Activated naive CD4-positive, alpha-beta T cell treated with anti-CD3 and anti-CD28 coated beads, Interleukin-2, amount 50 U/mL, for 24 hours (primary cell): Measurements from ENCODE around the gene HAO1.

ENCODE experiments used
- H3K27ac Mint-ChIP-seq: one replicate; pipeline ENCODE4 v1.8.0; 2021; ENCODE audit warnings: mild to moderate bottlenecking, mixed read lengths
- H3K27me3 Mint-ChIP-seq: one replicate; pipeline ENCODE4 v1.8.0; 2021; ENCODE audit warnings: mixed read lengths
- H3K36me3 Mint-ChIP-seq: one replicate; pipeline ENCODE4 v1.8.0; 2021; ENCODE audit warnings: mixed read lengths
- H3K4me1 Mint-ChIP-seq: one replicate; pipeline ENCODE4 v1.8.0; 2021; ENCODE audit warnings: mixed read lengths
- H3K4me3 Mint-ChIP-seq: one replicate; pipeline ENCODE4 v1.8.0; 2021; ENCODE audit warnings: mild to moderate bottlenecking, mixed read lengths
- H3K9me3 Mint-ChIP-seq: one replicate; pipeline ENCODE4 v1.8.0; 2021; ENCODE audit warnings: mixed read lengths

HAO1 gene

GRCh38 chr20:7897781-7898364, 42.4 kb downstream of the HAO1 start:
- Mint-ChIP-seq H3K27ac (no peak overlapping the region), H3K4me1 (no peaks in the 10 kb centered on the region), H3K4me3 (no peak overlapping the region), H3K9me3 (peaks cover 7% of the 10 kb centered on the region), H3K36me3 (no peaks in the 10 kb centered on the region), H3K27me3 (peaks cover 6% of the 10 kb centered on the region)

GRCh38 chr20:7893014-7893730, 47.1 kb downstream of the HAO1 start:
- peaks cover 4% of the 10 kb centered on the region for H3K27me3 Mint-ChIP-seq
- no peak overlapping the region for H3K27ac Mint-ChIP-seq
- H3K4me1 Mint-ChIP-seq = no peaks in the 10 kb centered on the region
- H3K4me3 Mint-ChIP-seq = no peak overlapping the region
- no peaks in the 10 kb centered on the region for H3K36me3 Mint-ChIP-seq
- H3K9me3 Mint-ChIP-seq = peaks cover 17% of the 10 kb centered on the region

- no peak overlapping the region for H3K4me3 Mint-ChIP-seq
- no peak overlapping the region for H3K27ac Mint-ChIP-seq
- peaks cover 17% of the 10 kb centered on the region for H3K9me3 Mint-ChIP-seq
- H3K4me1 Mint-ChIP-seq = no peaks in the 10 kb centered on the region
- H3K27me3 Mint-ChIP-seq = peaks cover 3% of the 10 kb centered on the region
- H3K36me3 Mint-ChIP-seq = no peaks in the 10 kb centered on the region
Observed at GRCh38 chr20:7891705-7892104, 48.6 kb downstream of the HAO1 start.

GRCh38 chr20:7889736-7890135, 50.5 kb downstream of the HAO1 start:
- Mint-ChIP-seq H3K4me1 (no peaks in the 10 kb centered on the region), H3K4me3 (no peak overlapping the region), H3K36me3 (no peaks in the 10 kb centered on the region), H3K27me3 (peaks cover 3% of the 10 kb centered on the region), H3K9me3 (peaks cover 16% of the 10 kb centered on the region), H3K27ac (no peak overlapping the region)

GRCh38 chr20:7883741-7884140, 56.5 kb downstream of the HAO1 start:
- Mint-ChIP-seq H3K9me3 (no peaks in the 10 kb centered on the region), H3K27me3 (no peaks in the 10 kb centered on the region), H3K36me3 (no peaks in the 10 kb centered on the region), H3K4me1 (no peaks in the 10 kb centered on the region), H3K27ac (no peak overlapping the region), H3K4me3 (no peak overlapping the region)

GRCh38 chr20:7883309-7883708, 56.9 kb downstream of the HAO1 start:
- H3K4me1 Mint-ChIP-seq = no peaks in the 10 kb centered on the region

GRCh38 chr20:7882076-7882475, 58.2 kb downstream of the HAO1 start:
- Mint-ChIP-seq H3K36me3 (no peaks in the 10 kb centered on the region), H3K4me3 (no peak overlapping the region), H3K27me3 (no peaks in the 10 kb centered on the region), H3K4me1 (no peaks in the 10 kb centered on the region), H3K9me3 (no peaks in the 10 kb centered on the region), H3K27ac (no peak overlapping the region)

More at GRCh38 chr20:7883309-7883708, 56.9 kb downstream of the HAO1 start:
- no peaks in the 10 kb centered on the region for H3K27me3 Mint-ChIP-seq
- H3K9me3 Mint-ChIP-seq = no peaks in the 10 kb centered on the region
- H3K27ac Mint-ChIP-seq = no peak overlapping the region
- no peaks in the 10 kb centered on the region for H3K36me3 Mint-ChIP-seq
- H3K4me3 Mint-ChIP-seq = no peak overlapping the region

GRCh38 chr20:7881551-7881950, 58.7 kb downstream of the HAO1 start:
- Mint-ChIP-seq H3K27me3 (no peaks in the 10 kb centered on the region), H3K4me3 (no peak overlapping the region), H3K4me1 (no peaks in the 10 kb centered on the region), H3K27ac (no peak overlapping the region), H3K36me3 (no peaks in the 10 kb centered on the region), H3K9me3 (no peaks in the 10 kb centered on the region)

GRCh38 chr20:7879883-7880282, 60.4 kb downstream of the HAO1 start:
- Mint-ChIP-seq H3K4me1 (no peaks in the 10 kb centered on the region), H3K4me3 (no peak overlapping the region), H3K27me3 (no peaks in the 10 kb centered on the region), H3K9me3 (no peaks in the 10 kb centered on the region), H3K36me3 (no peaks in the 10 kb centered on the region), H3K27ac (no peak overlapping the region)

GRCh38 chr20:7868108-7868507, 72.2 kb downstream of the HAO1 start:
- H3K36me3 Mint-ChIP-seq = no peaks in the 10 kb centered on the region
- H3K4me1 Mint-ChIP-seq = no peaks in the 10 kb centered on the region
- H3K27ac Mint-ChIP-seq = no peak overlapping the region
- H3K27me3 Mint-ChIP-seq = no peaks in the 10 kb centered on the region
- peaks cover 6% of the 10 kb centered on the region for H3K9me3 Mint-ChIP-seq
- H3K4me3 Mint-ChIP-seq = no peak overlapping the region

- H3K27me3 Mint-ChIP-seq = no peaks in the 10 kb centered on the region
- no peaks in the 10 kb centered on the region for H3K36me3 Mint-ChIP-seq
- no peak overlapping the region for H3K27ac Mint-ChIP-seq
- H3K9me3 Mint-ChIP-seq = peaks cover 7% of the 10 kb centered on the region
- H3K4me3 Mint-ChIP-seq = no peak overlapping the region
- no peaks in the 10 kb centered on the region for H3K4me1 Mint-ChIP-seq
Observed at GRCh38 chr20:7866285-7866684, 74.0 kb downstream of the HAO1 start.

- no peaks in the 10 kb centered on the region for H3K4me1 Mint-ChIP-seq
- no peak overlapping the region for H3K4me3 Mint-ChIP-seq
- H3K27me3 Mint-ChIP-seq = peaks cover 8% of the 10 kb centered on the region
- peaks cover 4% of the 10 kb centered on the region for H3K9me3 Mint-ChIP-seq
- H3K36me3 Mint-ChIP-seq = no peaks in the 10 kb centered on the region
- no peak overlapping the region for H3K27ac Mint-ChIP-seq
Observed at GRCh38 chr20:7859356-7859802, 80.9 kb downstream of the HAO1 start.

- no peak overlapping the region for H3K4me3 Mint-ChIP-seq
- H3K27ac Mint-ChIP-seq = no peak overlapping the region
- H3K36me3 Mint-ChIP-seq = no peaks in the 10 kb centered on the region
- peaks cover 8% of the 10 kb centered on the region for H3K27me3 Mint-ChIP-seq
- H3K9me3 Mint-ChIP-seq = peaks cover 4% of the 10 kb centered on the region
- no peaks in the 10 kb centered on the region for H3K4me1 Mint-ChIP-seq
Observed at GRCh38 chr20:7858734-7859250, 81.5 kb downstream of the HAO1 start.

GRCh38 chr20:7856756-7857155, 83.5 kb downstream of the HAO1 start:
- no peaks in the 10 kb centered on the region for H3K9me3 Mint-ChIP-seq
- no peaks in the 10 kb centered on the region for H3K4me1 Mint-ChIP-seq
- H3K27me3 Mint-ChIP-seq = peaks cover 8% of the 10 kb centered on the region
- no peak overlapping the region for H3K27ac Mint-ChIP-seq
- no peaks in the 10 kb centered on the region for H3K36me3 Mint-ChIP-seq
- H3K4me3 Mint-ChIP-seq = no peak overlapping the region

- peaks cover 11% of the 10 kb centered on the region for H3K27me3 Mint-ChIP-seq
Observed at GRCh38 chr20:7855545-7855944, 84.7 kb downstream of the HAO1 start.

GRCh38 chr20:7853493-7853892, 86.8 kb downstream of the HAO1 start:
- peaks cover 10% of the 10 kb centered on the region for H3K27me3 Mint-ChIP-seq
- H3K9me3 Mint-ChIP-seq = no peaks in the 10 kb centered on the region

More at GRCh38 chr20:7855545-7855944, 84.7 kb downstream of the HAO1 start:
- no peak overlapping the region for H3K4me3 Mint-ChIP-seq
- no peaks in the 10 kb centered on the region for H3K36me3 Mint-ChIP-seq
- H3K27ac Mint-ChIP-seq = no peak overlapping the region
- H3K4me1 Mint-ChIP-seq = no peaks in the 10 kb centered on the region
- no peaks in the 10 kb centered on the region for H3K9me3 Mint-ChIP-seq

More at GRCh38 chr20:7853493-7853892, 86.8 kb downstream of the HAO1 start:
- H3K36me3 Mint-ChIP-seq = no peaks in the 10 kb centered on the region
- no peaks in the 10 kb centered on the region for H3K4me1 Mint-ChIP-seq
- H3K27ac Mint-ChIP-seq = no peak overlapping the region
- no peak overlapping the region for H3K4me3 Mint-ChIP-seq
